H9 (cell line): ENCODE data around the gene HOXB6. TPM values are rescaled to one million over a fixed set of nuclear protein-coding genes. Genes with fewer than 3 reads are reported as not detected.
A peak's percentile ranks its signal among the peaks of the same experiment; 100 is the strongest.

Source experiments
- DNase-seq: peaks from one replicate; pipeline ENCODE4 v3.0.0-alpha.2; 2017
- H2AFZ ChIP-seq: one replicate; pipeline ENCODE4 v1.6.1; 2013; ENCODE audit warnings: mild to moderate bottlenecking, low read length, control low read depth, moderate library complexity
- H2AK5ac ChIP-seq: 2 replicates; pipeline ENCODE4 v1.6.1; 2013; ENCODE audit warnings: low read length, control low read depth, mixed read lengths; ENCODE audit not compliant: insufficient read length
- H2BK120ac ChIP-seq: one replicate; pipeline ENCODE4 v1.6.1; 2013; ENCODE audit warnings: low read depth, mild to moderate bottlenecking, low read length, control low read depth, inconsistent platforms; ENCODE audit not compliant: poor library complexity, severe bottlenecking
- H2BK12ac ChIP-seq: 2 replicates; pipeline ENCODE4 v1.6.1; 2013; ENCODE audit warnings: low read length, control low read depth, mixed read lengths, low read depth; ENCODE audit not compliant: insufficient read length
- H2BK15ac ChIP-seq: 2 replicates; pipeline ENCODE4 v1.6.1; 2013; ENCODE audit warnings: low read depth, low read length, control low read depth
- H2BK20ac ChIP-seq: one replicate; pipeline ENCODE4 v1.6.1; 2013; ENCODE audit warnings: low read depth, mild to moderate bottlenecking, low read length, control low read depth, inconsistent platforms; ENCODE audit not compliant: poor library complexity, severe bottlenecking
- H2BK5ac ChIP-seq: 2 replicates; pipeline ENCODE4 v1.6.1; 2013; ENCODE audit warnings: low read length, control low read depth, mixed read lengths; ENCODE audit not compliant: insufficient read length
- H3K14ac ChIP-seq: 2 replicates; pipeline ENCODE4 v1.6.1; 2013; ENCODE audit warnings: low read length, control low read depth; ENCODE audit not compliant: insufficient read depth
- H3K18ac ChIP-seq: 2 replicates; pipeline ENCODE4 v1.6.1; 2013; ENCODE audit warnings: low read depth, mild to moderate bottlenecking, mixed read lengths, low read length, control low read depth; ENCODE audit not compliant: insufficient read length
- H3K23ac ChIP-seq: 2 replicates; pipeline ENCODE4 v1.6.1; 2013; ENCODE audit warnings: low read length, control low read depth, mixed read lengths, low read depth; ENCODE audit not compliant: insufficient read length
- H3K23me2 ChIP-seq: 2 replicates; pipeline ENCODE4 v1.6.1; 2013; ENCODE audit warnings: low read depth, mild to moderate bottlenecking, mixed read lengths, low read length, control low read depth; ENCODE audit not compliant: insufficient read length, poor library complexity, severe bottlenecking
- H3K27ac ChIP-seq: 2 replicates; pipeline ENCODE4 v1.5.1; 2013; ENCODE audit warnings: low read length, control low read depth, mixed read lengths, low read depth; ENCODE audit not compliant: insufficient read length
- H3K27me3 ChIP-seq: 2 replicates; pipeline ENCODE4 v1.6.1; 2013; ENCODE audit warnings: low read length, control low read depth, inconsistent platforms; ENCODE audit not compliant: insufficient read depth
- H3K4ac ChIP-seq: 2 replicates; pipeline ENCODE4 v1.6.1; 2013; ENCODE audit warnings: low read depth, mild to moderate bottlenecking, control low read depth, inconsistent platforms, low read length, moderate library complexity
- H3K4me1 ChIP-seq: 2 replicates; pipeline ENCODE4 v1.6.1; 2013; ENCODE audit warnings: low read length, control low read depth, inconsistent platforms; ENCODE audit not compliant: insufficient read depth
- H3K4me2 ChIP-seq: 2 replicates; pipeline ENCODE4 v1.6.1; 2013; ENCODE audit warnings: low read length, control low read depth, mixed read lengths; ENCODE audit not compliant: insufficient read length, insufficient read depth
- H3K56ac ChIP-seq: 2 replicates; pipeline ENCODE4 v1.6.1; 2013; ENCODE audit warnings: low read depth, mild to moderate bottlenecking, mixed read lengths, low read length, control low read depth; ENCODE audit not compliant: insufficient read length
- H3K79me1 ChIP-seq: 2 replicates; pipeline ENCODE4 v1.6.1; 2013; ENCODE audit warnings: low read depth, mild to moderate bottlenecking, moderate library complexity, low read length, control low read depth, inconsistent platforms; ENCODE audit not compliant: insufficient read depth, poor library complexity, severe bottlenecking
- H3K79me2 ChIP-seq: 2 replicates; pipeline ENCODE4 v1.6.1; 2013; ENCODE audit warnings: low read length, control low read depth, inconsistent platforms; ENCODE audit not compliant: insufficient read depth
- H3K9ac ChIP-seq: 2 replicates; pipeline ENCODE4 v1.6.1; 2013; ENCODE audit warnings: low read length, control low read depth, mixed read lengths; ENCODE audit not compliant: insufficient read length; ENCODE audit errors: extremely low read depth
- H3K9me3 ChIP-seq: one replicate; pipeline ENCODE4 v1.6.1; 2013; ENCODE audit warnings: low read depth, low read length, inconsistent platforms; ENCODE audit not compliant: control insufficient read depth
- H3T11ph ChIP-seq: one replicate; pipeline ENCODE4 v1.6.1; 2013; ENCODE audit warnings: mild to moderate bottlenecking, low read length, control low read depth, inconsistent platforms
- H4K20me1 ChIP-seq: one replicate; pipeline ENCODE4 v1.6.1; 2013; ENCODE audit not compliant: control insufficient read depth, insufficient read length, insufficient read depth
- H4K5ac ChIP-seq: 2 replicates; pipeline ENCODE4 v1.6.1; 2013; ENCODE audit warnings: low read depth, mild to moderate bottlenecking, mixed read lengths, low read length, control low read depth; ENCODE audit not compliant: insufficient read length
- H4K8ac ChIP-seq: replicated peaks from 2 replicates; pipeline ENCODE4 v1.6.1; 2013; ENCODE audit warnings: low read length, control low read depth, mixed read lengths, low read depth; ENCODE audit not compliant: insufficient read length
- H4K91ac ChIP-seq: 2 replicates; pipeline ENCODE4 v1.6.1; 2013; ENCODE audit warnings: low read depth, mild to moderate bottlenecking, moderate library complexity, mixed read lengths, low read length, control low read depth; ENCODE audit not compliant: insufficient read length
- H3K27ac Mint-ChIP-seq, 3 experiments: 2 replicates in 2 of 3; 3 replicates in 1 of 3; pipeline ENCODE4 v1.8.0; 2020 to 2021; ENCODE audit warnings: mixed read lengths in 3 of 3, mild to moderate bottlenecking in 1 of 3, moderate library complexity in 1 of 3
- H3K27me3 Mint-ChIP-seq: 2 replicates; pipeline ENCODE4 v1.8.0; 2021; ENCODE audit warnings: low read depth, mild to moderate bottlenecking, moderate library complexity, mixed read lengths
- H3K36me3 Mint-ChIP-seq, 3 experiments: 2 replicates in 2 of 3; 3 replicates in 1 of 3; pipeline ENCODE4 v1.8.0; 2020 to 2021; ENCODE audit warnings: low read depth in 3 of 3, mixed read lengths in 3 of 3; ENCODE audit not compliant: insufficient read depth in 1 of 3
- H3K4me1 Mint-ChIP-seq, 2 experiments: 2 replicates each; pipeline ENCODE4 v1.8.0; 2020; ENCODE audit warnings: mixed read lengths in 2 of 2
- H3K4me3 Mint-ChIP-seq, 2 experiments: 2 replicates in 1 of 2; 3 replicates in 1 of 2; pipeline ENCODE4 v1.8.0; 2020 to 2021; ENCODE audit warnings: mild to moderate bottlenecking in 2 of 2, mixed read lengths in 2 of 2, moderate library complexity in 1 of 2
- H3K9me3 Mint-ChIP-seq, 2 experiments: 2 replicates in 1 of 2; 3 replicates in 1 of 2; pipeline ENCODE4 v1.8.0; 2020; ENCODE audit warnings: mild to moderate bottlenecking in 2 of 2, mixed read lengths in 2 of 2, moderate library complexity in 1 of 2
- CTCF ChIP-seq: fragments of 200-600 bp; sonication (generic); conservative IDR thresholded peaks from 3 replicates; pipeline ENCODE4 v1.8.0; 2021; ENCODE audit warnings: antibody characterized with exemption, mild to moderate bottlenecking
- WGBS: extraction: QIAGEN DNeasy Blood & Tissue Kit; methylation state at CpG from one replicate; pipeline ENCODE4 v1.1.7; 2013; ENCODE audit warnings: missing lambda C conversion rate, low lambda C conversion rate, mixed read lengths; ENCODE audit not compliant: insufficient read length; ENCODE audit errors: extremely low coverage; 5-methylcytosine and 5-hydroxymethylcytosine counted together
- total RNA-seq: library from RNA; stranded (reverse); gene quantifications from 2 replicates; pipeline ENCODE4 v1.2.1, GENCODE V29; 2021

Gene HOXB6
- total RNA-seq, 1 experiment from 2014 or later, result not detected

- Histone ChIP-seq H2BK20ac (no peak within 1 kb of the TSS), H3K4me1 (no peaks in the 10 kb centered on the region), H2BK15ac (no peak within 1 kb of the TSS), H4K5ac (no peak within 1 kb of the TSS), H2BK12ac (no peak within 1 kb of the TSS), H3K27ac (no peak within 1 kb of the TSS), H3K18ac (no peak within 1 kb of the TSS), H4K8ac (no peak within 1 kb of the TSS), H3K79me2 (no peaks in the 10 kb centered on the region), H2BK120ac (no peak within 1 kb of the TSS), H3K4ac (no peak within 1 kb of the TSS), H4K20me1 (no peaks in the 10 kb centered on the region), H3K9ac (no peak within 1 kb of the TSS), H2BK5ac (no peak within 1 kb of the TSS), H3K56ac (no peak within 1 kb of the TSS), H2AFZ (no peak within 1 kb of the TSS), H3K4me2 (no peak within 1 kb of the TSS), H3K79me1 (no peaks in the 10 kb centered on the region), H3K9me3 (no peaks in the 10 kb centered on the region), H2AK5ac (no peak within 1 kb of the TSS), H3K27me3 (peaks cover 96% of the 10 kb centered on the region), H3T11ph (no peak within 1 kb of the TSS), H4K91ac (no peak within 1 kb of the TSS), H3K23me2 (no peaks in the 10 kb centered on the region), H3K23ac (no peak within 1 kb of the TSS), H3K14ac (no peak within 1 kb of the TSS)
- peak; percentile 90 for DNase-seq
- no peak for TF ChIP-seq CTCF
- no CpG with 5 or more reads among the region's 58 CpGs for WGBS
- Mint-ChIP-seq H3K4me3 (peak within 1 kb of the TSS; percentile 38 to 70), H3K4me1 (peaks cover 2 to 33% of the 10 kb centered on the region in 2 experiments), H3K9me3 (peaks cover 7 to 17% of the 10 kb centered on the region in 2 experiments; a peak in 4 of 5 replicates), H3K36me3 (no peaks in the 10 kb centered on the region; a peak in 2 of 7 replicates), H3K27ac (no peak within 1 kb of the TSS), H3K27me3 (peaks cover 51% of the 10 kb centered on the region)
Observed at GRCh38 chr17:48577946-48578615, 26.7 kb downstream of the HOXB6 start, which contains the start of gene HOXB4. HOXB4 (minus strand) TSS chr17:48578350; CDS start chr17:48578319, 31 bp downstream.
